Cerebellar nuclear complex (tissue), 1 donor: Measurements from ENCODE around the gene AATK.

Experiments
- DNase-seq, 2 experiments: peaks; one replicate each; lab custom pipeline; 2025; lab: John Stamatoyannopoulos, UW

AATK gene

DNA sequence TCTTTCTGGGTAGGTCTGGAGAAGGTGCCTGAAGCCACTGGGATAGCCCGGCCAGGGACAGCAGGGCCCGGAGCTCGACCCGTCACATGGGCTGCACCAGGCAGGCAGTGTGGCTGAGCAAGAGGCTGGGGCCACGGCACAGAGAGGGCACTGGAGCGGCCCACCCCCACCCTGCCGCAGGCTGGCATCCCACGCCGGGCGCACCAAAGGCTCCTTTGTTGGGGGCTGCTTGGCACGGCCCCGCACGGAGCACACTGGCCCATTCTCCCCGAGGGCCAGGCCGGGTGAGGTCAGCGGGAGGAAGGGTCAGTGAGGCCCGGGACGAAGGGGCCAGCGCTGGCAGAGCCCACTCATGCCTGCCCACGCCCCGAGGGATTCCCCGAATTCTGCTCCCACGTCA, 37.2 kb downstream of the AATK start:
- DNase-seq = no peak

DNA sequence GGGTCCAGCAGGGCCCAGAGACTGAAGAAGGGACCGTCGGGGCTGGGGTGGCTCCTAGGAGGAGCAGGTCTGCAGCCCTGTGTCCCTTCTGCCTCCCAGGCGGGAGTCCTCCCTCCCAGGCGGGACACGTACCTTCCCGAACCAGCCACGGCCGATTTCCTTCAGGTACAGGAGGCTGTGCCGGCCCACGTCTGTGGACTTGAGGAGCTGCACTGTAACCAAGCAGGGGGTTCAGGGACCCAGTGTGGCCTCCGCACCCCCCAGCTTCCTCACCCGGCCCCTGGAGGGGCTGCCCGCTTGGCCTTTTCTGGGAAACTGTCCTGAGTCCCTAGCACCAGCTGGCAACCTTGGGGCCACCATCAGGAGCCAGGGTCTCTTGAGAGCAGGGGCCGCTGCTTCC, 37.7 kb downstream of the AATK start:
- no peak for DNase-seq

DNA sequence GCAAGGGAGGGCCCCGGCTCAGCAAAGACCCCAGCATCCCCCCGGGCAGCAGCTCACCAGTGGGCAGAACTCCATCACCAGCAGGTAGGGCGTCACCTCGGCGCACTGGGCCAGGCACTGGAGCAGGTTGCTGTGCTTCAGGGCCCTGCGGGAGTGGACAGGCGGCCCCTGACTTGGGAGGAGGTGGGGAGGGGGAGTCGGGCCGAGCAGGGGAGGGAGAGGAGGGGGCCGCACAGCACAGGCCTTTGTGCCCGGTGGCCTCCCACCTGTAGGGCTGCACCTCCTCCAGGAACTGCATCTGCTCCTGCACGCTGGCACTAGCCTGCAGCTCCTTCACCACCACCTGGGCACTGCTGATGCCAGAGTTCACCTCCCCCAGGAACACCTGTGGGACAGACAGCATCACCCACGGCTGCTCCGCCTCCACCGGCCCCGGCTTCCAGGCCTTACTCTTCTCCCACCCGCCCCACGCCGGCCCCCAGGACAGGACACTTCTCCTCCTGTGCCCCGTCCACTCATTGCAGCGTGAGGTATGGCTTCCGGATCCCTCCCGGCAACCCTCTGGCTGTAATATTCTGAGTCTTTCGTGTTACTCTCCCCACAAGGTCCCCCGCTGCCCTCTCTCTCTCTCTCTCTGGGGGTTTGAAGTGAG, 38.4 kb downstream of the AATK start:
- DNase-seq = no peak

DNA sequence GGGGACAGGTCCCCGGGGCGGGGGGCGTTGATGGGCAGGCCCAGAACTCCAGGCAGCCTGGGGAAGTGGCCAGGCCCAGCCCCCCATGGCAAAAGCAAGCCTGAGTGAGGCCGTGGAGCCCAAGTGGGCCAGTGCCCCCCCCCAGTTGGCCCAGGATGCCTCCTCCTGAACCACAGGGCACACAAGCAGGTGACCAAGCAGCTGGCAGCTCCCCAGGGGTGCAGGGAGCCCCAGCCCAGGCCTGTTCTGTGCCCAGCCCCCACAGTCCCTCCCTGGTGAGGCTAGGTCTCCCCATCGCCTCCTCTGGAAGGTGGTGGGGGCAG, 38.9 kb downstream of the AATK start:
- DNase-seq = no peak

DNA sequence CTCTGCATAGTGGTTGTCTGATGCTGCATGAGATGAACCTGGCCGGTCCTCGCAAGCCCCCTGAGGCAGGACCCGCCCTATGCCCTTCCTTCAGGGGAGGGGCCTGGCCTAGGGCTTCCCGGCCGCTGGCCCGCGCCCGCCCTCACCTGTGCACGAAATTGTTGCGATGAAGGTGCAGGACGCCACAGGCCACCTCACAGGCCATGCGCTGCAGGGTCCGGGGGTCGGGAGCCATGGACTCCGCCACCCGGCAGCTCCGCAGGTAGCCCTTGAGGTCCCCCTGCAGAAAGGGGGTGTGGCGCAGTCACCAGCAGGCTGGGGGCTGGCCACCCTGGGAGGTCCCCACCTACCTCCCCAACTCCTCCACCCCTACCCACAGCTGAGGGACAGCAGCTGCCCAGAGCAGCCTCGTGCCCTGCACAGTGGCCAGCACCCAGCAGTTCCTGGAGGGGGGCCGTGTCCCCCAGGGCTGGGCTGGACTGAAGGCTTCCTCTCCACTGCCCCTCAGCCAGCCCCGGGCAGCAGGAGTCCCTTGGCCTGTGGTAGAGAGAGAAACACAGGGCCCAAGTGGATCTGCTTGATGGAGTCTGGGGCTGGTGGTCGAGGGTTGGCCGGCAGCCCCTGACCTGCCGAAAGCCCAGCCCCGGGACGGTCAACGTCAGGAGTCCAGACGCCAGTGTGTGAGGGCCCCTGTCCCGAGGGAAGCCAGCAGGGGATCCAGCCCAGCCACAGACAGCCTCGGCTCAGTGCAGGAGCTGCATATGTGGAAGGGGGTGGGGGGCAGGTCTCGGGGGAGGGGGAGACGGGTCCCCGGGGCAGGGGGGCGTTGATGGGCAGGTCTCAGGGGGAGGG, 39.5 kb downstream of the AATK start:
- DNase-seq = no peak

DNA sequence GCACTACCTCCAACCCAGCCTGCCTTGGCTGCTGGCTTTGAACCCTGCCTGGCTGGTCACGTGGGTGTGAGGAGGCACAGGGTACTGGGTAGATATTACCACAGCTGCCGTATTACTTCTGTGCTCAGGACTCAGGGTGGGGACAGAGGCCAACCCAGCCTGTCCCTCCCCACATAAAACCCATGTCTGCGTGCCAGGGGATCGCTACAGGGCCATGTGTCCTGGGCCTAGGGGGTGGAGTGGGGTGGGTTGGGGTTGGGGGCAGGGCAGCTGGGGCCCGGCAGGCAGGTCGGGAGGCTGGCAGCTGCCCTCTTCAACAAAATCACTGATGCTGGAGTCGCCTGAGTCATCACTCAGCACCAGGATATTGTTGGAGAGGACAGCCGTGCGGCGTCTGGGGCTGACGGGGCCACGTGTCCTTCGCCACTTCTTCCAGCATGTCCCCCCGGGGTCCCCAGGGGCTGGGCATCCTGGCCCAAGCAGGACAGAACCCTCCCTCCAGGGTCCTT, 40.4 kb downstream of the AATK start:
- no peak for DNase-seq

DNA sequence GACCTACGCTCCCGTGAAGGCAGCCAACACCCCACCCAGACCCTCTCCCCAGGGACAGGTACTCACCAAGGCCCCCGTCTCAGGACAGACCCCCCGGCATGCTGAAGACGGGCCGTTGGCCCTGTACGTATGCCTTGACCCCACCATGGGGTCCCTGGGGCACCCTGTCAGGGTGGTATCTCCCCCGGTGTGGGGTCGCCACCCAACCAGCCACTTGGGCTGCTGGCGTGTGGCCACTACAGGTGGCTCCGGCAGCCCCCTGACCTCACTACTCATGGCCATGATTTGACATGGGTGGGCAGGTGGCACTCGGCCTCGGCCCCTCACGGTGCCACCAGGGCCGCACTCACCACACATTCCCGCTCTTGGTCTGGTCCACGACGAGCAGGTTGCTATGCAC, 41.6 kb downstream of the AATK start:
- no peak for DNase-seq

DNA sequence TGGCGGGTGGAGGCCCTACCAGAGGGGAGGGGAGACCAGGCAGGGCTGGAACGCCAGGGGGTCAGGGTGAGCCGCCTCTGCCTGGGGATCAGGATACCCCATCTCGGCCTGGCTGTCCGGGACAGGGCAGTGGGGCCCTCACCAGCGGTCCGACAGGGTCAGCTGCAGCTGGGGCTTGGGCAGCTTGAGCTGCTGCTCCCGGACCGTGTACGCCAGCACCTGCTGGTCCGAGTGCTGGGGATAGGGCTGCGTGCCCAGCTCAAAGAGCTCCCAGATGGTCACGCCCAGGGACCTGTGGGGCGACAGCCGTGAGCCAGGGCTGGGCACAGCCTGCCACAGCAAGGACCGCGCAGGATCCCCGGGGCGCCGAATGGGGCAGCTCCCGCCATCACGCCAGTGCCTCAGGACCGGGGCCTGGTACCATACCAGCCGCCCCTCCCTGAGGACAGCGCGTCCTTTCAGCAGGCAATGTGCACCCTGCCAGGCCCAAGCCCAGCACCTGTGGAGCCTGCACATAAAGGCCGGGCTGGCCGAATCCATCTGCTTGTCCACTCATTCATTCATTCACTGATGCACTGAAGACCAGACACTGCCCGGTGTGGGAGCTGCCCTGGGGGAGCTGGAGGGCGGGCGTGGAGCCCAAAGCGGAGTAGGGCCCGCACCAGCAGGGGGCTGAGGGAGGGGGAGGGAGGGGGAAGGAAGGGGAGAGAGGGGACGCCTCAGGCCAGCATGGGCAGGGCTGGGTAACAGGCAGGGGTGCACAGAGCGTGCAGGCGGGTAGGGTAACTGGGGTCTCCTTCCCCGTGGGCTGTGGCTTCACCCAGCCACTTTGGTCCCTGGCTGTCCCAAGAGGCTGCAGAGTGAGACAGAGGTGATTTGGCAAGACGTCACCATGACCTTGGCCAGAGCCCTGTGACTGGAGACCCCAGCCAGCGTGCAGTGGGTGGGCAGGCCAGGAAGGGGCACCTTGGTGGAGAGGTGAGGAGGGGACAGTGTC, 42.7 kb downstream of the AATK start:
- DNase-seq = peak in 1 of 2 experiments; percentile 41

DNA sequence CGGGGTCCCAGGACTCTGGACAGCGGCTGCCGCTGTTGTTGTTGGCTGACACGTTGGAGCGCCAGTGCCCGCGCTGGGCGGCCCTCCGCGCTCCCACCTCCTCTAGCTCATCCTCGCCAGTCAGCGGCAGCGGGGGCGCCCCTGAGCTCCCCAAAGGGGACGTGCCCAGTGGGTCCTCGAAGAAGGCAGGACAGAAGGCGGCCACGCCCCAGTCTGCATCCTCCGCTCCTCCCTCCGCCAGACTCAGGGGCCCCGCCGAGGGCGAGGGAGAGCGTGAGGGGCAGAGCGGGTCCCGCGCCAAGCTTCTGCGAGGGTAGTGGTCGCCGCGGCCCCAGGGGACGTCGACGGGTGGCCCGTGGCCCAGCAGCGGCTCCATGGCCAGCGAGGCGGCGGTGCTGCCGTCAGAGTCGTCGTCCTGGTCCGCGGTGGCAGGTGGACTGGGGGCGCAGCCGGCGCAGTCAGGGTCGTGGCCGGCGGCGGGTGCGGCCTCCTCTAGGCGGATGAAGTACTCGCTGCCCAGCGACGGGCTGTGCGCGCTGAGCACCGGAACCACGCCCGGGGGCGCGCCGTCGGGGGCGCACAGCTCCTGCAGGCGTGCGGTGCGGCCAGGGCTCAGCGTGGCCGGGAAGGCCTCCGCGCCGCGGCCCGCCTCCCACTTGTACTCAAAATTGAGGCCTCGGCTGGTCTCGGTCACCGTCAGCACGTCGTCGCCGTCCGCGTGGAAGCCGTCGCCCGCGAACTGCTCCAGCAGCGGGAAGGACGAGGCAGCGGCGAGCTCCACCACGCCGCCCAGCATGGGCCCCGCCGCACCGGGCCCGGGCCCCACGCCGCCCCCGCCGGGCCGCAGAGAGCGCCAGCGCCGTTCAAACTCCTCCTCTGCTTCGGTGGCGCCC, 43.9 kb downstream of the AATK start:
- no peak for DNase-seq

DNA sequence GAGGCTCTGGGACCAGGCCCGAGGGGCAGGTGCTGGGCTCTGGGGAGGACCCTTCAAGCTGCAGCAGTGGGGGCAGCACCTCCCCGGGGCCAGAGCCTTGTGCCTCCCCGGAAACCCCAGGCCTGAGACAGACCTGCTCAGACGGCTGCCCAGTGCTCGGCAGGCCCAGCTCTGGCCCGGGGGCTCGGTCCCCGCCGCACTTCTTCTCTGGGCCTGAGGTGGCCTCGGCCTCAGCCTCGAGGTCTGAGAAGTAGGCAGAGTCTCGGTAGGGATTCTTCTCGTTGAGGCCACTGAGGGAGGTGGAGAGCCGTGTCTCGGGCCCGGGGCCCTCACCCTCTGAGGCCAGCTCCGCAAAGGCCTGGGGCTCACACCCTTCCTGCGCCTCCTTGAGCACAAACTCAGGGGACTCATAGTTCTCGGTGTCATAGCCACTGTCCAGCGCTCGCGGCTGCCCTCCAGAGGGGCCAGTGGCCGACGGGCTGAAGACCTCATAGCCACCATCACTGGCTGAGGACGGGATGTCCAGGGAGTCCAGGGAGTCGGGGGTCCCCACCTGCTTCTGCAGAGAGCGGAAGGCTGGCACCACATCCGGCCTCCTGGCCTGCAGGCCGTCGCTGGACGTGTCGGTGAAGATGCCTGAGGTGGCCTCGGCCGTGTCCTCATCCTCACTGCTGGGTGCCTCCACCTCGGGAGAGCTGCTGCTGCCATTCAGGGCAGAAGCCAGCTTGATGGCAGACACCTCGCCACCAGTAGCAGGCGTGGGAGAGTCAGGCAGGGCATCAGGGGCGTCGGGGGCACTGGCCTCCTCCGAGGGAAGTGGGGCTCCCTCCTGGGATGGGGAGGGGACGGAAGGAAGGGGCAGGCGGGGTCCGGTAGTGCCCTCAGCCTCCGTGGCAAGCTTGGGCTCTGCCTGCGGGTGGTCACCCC, 45.1 kb downstream of the AATK start:
- no peak for DNase-seq

DNA sequence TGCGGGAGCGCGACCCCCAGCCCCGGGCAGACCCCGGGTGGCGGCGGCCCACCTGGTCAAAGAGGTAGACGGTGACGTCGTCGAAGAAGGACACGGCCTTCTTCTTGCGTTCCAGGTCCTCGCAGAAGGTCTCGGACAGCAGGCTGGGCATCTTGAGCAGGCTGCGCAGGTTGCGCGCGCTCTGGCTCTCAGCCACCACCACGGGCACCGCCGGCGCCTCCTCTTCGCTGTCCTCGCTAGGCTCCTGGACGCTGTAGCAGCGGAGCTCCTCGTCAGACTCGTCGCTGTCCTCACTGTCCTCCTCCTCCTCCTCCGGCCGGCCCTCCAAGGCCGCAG, 45.9 kb downstream of the AATK start:
- no peak for DNase-seq

DNA sequence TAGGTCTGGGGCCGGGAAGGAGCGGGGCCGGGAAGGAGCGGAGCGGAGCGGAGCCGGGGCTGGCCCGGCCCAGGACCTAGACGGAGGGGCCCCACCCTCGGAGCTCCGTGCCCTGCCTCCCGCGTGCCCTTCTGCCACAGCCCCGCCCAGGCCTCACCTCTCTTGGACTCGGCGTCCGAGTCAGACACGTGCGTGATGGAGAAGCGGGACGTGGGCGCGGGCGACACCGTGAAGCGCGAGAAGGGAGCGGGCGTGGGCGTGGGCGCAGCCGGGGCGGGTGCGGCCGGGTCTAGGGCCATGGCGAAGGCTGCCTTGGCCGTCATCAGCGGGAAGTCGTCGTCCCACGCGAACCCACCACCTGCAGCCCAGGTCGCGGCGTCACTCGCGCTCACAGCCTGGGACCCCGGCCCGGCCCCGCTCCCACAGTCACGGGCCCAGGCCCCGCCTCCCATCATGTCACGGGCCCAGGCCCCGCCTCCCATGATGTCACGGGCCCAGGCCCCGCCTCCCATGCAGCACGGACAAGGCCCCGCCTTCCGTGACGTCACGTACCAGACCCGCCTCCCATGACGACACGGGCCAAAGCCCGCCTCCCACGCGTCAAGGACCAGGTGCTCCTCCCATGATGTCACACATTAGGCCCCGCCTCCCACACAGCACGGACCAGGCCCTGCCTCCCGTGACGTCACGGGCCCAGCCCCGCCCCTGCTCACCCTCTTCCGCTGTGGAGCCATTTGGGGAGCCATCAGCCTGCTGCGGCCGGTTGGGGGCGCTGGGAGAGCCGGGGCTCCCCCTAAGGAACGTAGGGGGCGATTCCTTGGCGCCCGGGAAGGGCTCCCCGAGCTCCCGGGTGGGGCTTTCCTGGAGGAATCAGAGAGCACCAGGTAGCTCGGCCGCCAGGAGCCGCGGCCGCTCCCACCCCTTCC, 46.5 kb downstream of the AATK start:
- no peak for DNase-seq

DNA sequence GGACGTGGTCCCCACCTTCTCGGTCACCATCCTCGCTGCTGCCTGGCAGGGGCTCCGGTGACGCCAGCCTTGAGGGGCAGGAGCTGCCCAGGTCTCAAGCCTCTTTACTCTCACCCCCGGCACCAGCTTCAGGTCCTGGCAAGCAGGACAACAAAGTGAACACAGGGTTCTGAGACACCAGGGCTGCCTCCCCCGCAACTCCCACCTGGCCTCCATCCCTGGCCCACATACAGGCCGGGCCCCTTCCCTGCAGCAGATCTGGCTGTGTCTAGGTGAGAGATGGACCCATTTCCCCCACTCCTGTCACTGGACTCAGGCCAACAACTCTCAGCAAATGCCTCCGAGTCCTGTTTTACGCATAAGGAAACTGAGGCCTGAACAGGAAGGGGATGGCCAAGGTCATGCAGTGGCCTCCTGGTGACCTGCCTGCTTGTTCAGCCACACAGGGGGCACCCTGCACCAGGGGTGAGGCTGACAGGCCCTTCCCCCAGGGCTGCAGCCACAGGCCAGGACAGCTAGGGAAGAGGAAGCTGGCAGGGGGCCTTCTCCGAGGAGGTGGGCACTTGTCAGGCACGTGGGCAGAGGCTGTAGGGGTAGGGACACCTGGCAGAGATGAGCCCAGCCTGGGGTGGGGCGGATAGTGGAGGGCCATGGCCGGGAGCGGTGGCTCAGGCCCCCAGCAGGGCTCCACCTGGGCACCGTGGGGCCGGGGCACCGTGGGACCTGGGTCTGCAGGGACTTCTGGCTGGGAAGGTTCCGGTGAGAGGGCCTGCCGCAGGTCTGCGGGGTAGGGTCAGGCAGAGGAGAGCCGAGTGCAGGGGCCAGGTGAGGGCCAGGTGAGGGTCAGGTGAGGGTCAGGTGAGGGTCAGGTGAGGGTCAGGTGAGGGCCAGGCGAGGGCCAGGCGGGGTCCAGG, 47.5 kb downstream of the AATK start:
- DNase-seq = no peak

DNA sequence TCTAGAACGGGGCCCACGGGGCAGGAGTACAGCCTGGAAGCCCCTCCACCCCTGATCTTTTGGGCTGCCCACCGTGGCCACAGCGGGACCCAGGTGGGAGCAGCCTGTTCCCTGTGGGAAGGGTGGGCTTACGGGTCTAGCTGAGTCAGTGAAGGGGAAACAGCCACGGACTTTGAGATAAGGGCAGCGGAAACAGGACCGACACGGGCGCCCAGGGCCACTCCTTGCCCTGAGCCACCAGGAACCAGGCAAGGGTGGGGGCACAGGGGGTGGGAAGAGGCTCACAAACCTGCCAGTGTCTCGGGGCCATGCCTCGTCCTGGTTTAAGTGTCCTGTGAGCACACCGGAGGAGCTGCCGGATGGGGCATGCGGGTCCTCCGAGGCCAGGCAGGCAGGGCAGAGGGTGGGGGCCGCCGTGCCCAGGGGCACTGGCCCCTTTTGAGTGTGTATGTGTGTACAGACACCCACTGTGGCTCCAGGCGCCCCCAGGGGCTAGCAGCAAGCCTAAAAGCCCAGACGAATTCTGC, 48.3 kb downstream of the AATK start:
- DNase-seq = no peak

DNA sequence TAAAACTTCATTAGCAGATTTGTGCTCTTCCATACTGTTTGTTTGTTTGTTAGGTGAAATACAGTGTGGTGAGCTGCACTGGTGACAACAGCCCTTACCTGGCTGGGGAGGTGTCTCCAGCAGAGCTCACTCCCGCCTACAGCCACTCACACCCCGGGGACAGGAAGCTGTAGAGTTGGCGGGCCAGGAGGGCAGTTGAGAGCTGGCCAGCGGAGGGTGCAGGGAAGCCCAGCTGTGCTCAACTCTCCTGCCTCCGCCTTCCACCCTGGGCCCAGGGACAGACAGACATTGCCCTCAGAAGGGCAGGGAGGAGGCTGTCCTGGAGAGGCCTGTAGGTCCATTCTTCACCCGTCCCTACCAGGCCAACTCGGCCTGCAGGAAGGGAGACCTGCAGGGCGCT, 49.3 kb downstream of the AATK start:
- no peak for DNase-seq

DNA sequence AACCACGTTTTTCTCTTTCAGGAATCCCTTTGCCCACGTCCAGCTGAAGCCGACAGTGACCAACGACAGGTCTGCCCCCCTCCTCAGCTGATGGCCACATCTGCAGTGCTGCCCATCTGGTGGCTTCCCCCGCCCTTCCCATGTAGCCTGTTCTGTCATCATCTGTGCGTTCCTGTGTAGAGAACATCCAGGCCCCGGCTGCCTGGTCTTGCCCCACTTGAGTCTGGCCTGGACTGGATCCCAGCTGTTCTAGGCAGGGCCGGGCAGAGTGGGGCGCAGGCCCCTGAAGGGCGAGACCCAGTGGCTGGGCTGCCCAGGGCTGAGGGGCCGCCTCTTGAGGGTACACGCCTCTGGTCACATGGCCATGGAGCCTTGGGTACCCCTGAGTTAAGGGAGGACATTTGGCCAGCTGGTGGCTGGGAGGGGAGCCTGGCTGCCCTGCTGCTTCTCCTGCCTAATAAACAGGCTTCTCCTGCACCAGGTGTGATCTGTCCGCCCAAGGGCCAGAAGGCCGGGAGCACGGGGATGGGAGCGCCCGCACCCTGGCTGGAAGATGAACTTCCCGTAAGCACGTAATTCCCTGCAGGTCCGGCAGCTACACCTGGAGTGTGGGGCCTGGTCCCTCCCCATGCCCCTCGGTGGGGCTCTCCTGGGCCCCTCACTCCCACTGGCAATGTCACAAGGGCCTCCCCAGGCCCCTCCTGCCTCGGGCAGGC, 50.1 kb downstream of the AATK start:
- DNase-seq = no peak

DNA sequence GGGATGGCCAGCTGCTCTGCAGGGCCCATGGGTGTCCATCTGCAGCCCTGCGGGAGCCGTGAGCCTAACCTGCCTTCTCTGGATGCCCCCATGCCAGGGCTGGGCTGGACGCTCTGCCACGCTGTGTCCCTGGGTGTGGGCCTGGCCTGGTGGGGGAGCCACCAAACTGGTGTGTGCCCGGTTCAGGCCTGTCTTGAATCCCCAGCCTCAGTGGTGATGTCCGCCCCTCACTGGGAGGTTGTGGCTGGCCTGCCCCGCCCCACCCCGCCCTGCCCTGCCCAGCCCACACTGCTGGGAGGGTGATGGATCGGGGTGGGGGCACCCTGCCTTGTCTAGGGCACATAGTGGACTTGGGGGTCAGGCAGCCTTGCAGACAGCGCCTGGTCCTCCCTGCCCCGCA, 50.8 kb downstream of the AATK start:
- no peak for DNase-seq
